HepG2 (cell line): ENCODE data around the gene GLYATL3. TPM values are rescaled to one million over a fixed set of nuclear protein-coding genes. Genes with fewer than 3 reads are reported as not detected.

Experiments used
- ATAC-seq: fragments of 200-7000 bp; cut with Tn5 transposase; 3 replicates; pipeline ENCODE4 v1.9.1; 2020; ENCODE audit warnings: mild to moderate bottlenecking, moderate library complexity
- BruUV-seq: library from RNA; stranded (reverse); fragments of 400-500 nt; replicated peaks from 2 replicates; lab custom pipeline; 2021; lab: Mats Ljungman, UMichigan
- CTCF ChIA-PET: fragments of 300-600 bp; formaldehyde crosslinking; extraction: SDS; loops from one replicate; lab custom pipeline; 2021; ENCODE audit warnings: low total read pairs, inconsistent platforms, low intra/inter-chr PET ratio; lab: Yijun Ruan, JAX
- POLR2A ChIA-PET: fragments of 350-600 bp; sonication (Branson Sonifier 250); formaldehyde crosslinking; loops from one replicate; lab custom pipeline; 2020; ENCODE audit warnings: antibody characterized with exemption, inconsistent platforms; lab: Yijun Ruan, JAX
- DNase-seq: peaks from one replicate; pipeline ENCODE4 v3.0.0-alpha.2; 2015; ENCODE audit warnings: low spot score
- FAIRE-seq: peaks from 3 replicates; lab custom pipeline; 2011; peaks lifted over from hg19 to GRCh38; lab: Jason Lieb, UNC
- H2AFZ ChIP-seq: one replicate; pipeline ENCODE4 v1.6.1; 2011; ENCODE audit warnings: low read length, inconsistent platforms
- H3K27ac ChIP-seq: fragments of 300-600 bp; 3 replicates; pipeline ENCODE4 v1.8.0; 2011; ENCODE audit warnings: mixed run types, mild to moderate bottlenecking, mixed read lengths, low read length, inconsistent platforms; ENCODE audit not compliant: insufficient read depth; ENCODE audit errors: extremely low read length
- H3K27me3 ChIP-seq, 2 experiments: fragments of 200-600 bp in 1 of 2; 2 replicates in 1 of 2; 3 replicates in 1 of 2; pipeline versions ENCODE4 v1.6.0 to v1.8.0; 2011; ENCODE audit warnings: low read length in 2 of 2, mild to moderate bottlenecking in 2 of 2, moderate library complexity in 2 of 2, inconsistent platforms in 1 of 2; ENCODE audit not compliant: insufficient read depth in 2 of 2, control insufficient read depth in 1 of 2
- H3K36me3 ChIP-seq, 2 experiments: fragments of 200-600 bp in 1 of 2; replicated peaks in 1 of 2; 2 replicates in 1 of 2; 3 replicates in 1 of 2; pipeline versions ENCODE4 v1.5.1 to v1.8.0; 2011; ENCODE audit warnings: low read length in 2 of 2, inconsistent platforms in 1 of 2; ENCODE audit not compliant: insufficient read depth in 2 of 2, control insufficient read depth in 1 of 2
- H3K4me1 ChIP-seq: 2 replicates; pipeline ENCODE4 v1.5.1; 2012; ENCODE audit warnings: low read length, inconsistent platforms; ENCODE audit not compliant: insufficient read depth
- H3K4me2 ChIP-seq: 2 replicates; pipeline ENCODE4 v1.6.0; 2011; ENCODE audit warnings: low read depth, low read length, inconsistent platforms
- H3K4me3 ChIP-seq, 3 experiments: fragments of 200-600 bp in 1 of 3; sonication (generic), shearing (Covaris generic) in 1 of 3; replicated peaks in 1 of 3; 2 replicates each; pipeline ENCODE4 v1.5.1; 2011 to 2016; ENCODE audit warnings: low read length in 3 of 3, inconsistent platforms in 2 of 3, low read depth in 2 of 3, mild to moderate bottlenecking in 2 of 3, control low read depth in 1 of 3, mixed read lengths in 1 of 3; ENCODE audit not compliant: insufficient read depth in 1 of 3
- H3K79me2 ChIP-seq: one replicate; pipeline ENCODE4 v1.6.1; 2011; ENCODE audit warnings: low read length, inconsistent platforms; ENCODE audit not compliant: insufficient read depth
- H3K9ac ChIP-seq: 2 replicates; pipeline ENCODE4 v1.6.0; 2011; ENCODE audit warnings: mild to moderate bottlenecking, low read depth, low read length, inconsistent platforms; ENCODE audit not compliant: insufficient read depth
- H3K9me3 ChIP-seq: 2 replicates; pipeline ENCODE4 v1.5.1; 2012; ENCODE audit warnings: mild to moderate bottlenecking, low read length
- H4K20me1 ChIP-seq: 2 replicates; pipeline ENCODE4 v1.6.0; 2011; ENCODE audit warnings: inconsistent platforms, mild to moderate bottlenecking, low read length, moderate library complexity; ENCODE audit not compliant: insufficient read depth
- DR1 ChIP-seq: sonication (generic); formaldehyde crosslinking; IDR thresholded peaks from 2 replicates; pipeline ENCODE4 v1.8.0; 2021; ENCODE audit warnings: mild to moderate bottlenecking, missing genetic modification reagents, inconsistent platforms
- FOXA3 ChIP-seq: IDR thresholded peaks from 2 replicates; pipeline ENCODE4 v1.6.1; 2016; ENCODE audit warnings: missing genetic modification reagents, missing compliant biosample characterization
- FOXM1 ChIP-seq: sonication (generic); formaldehyde crosslinking; IDR thresholded peaks from 2 replicates; pipeline ENCODE4 v1.5.0; 2020; ENCODE audit warnings: missing genetic modification reagents
- MEF2D ChIP-seq: sonication (generic); formaldehyde crosslinking; IDR thresholded peaks from 2 replicates; pipeline ENCODE4 v1.5.1; 2020; ENCODE audit warnings: mild to moderate bottlenecking, missing genetic modification reagents
- MEIS1 ChIP-seq: sonication (generic); formaldehyde crosslinking; IDR thresholded peaks from 2 replicates; pipeline ENCODE4 v1.9.0; 2021; ENCODE audit warnings: mild to moderate bottlenecking, missing genetic modification reagents, moderate library complexity, borderline replicate concordance
- RORA ChIP-seq: sonication (generic); formaldehyde crosslinking; IDR thresholded peaks from 2 replicates; pipeline ENCODE4 v1.5.0; 2020; ENCODE audit warnings: mild to moderate bottlenecking, missing genetic modification reagents, moderate library complexity
- SP4 ChIP-seq: sonication (generic); formaldehyde crosslinking; IDR thresholded peaks from 2 replicates; pipeline ENCODE4 v1.8.1; 2023; ENCODE audit warnings: mild to moderate bottlenecking, missing genetic modification reagents
- SPEN ChIP-seq: sonication (generic); formaldehyde crosslinking; IDR thresholded peaks from 2 replicates; pipeline ENCODE4 v1.5.1; 2020; ENCODE audit warnings: low read depth, mild to moderate bottlenecking, missing genetic modification reagents
- STAT6 ChIP-seq: sonication (generic); formaldehyde crosslinking; IDR thresholded peaks from 2 replicates; pipeline ENCODE4 v1.4.0; 2020; ENCODE audit warnings: missing genetic modification reagents, mild to moderate bottlenecking, borderline replicate concordance
- ZFY ChIP-seq: sonication (generic); formaldehyde crosslinking; IDR thresholded peaks from 2 replicates; pipeline ENCODE4 v1.4.0; 2020; ENCODE audit warnings: missing genetic modification reagents
- ZNF503 ChIP-seq: sonication (generic); formaldehyde crosslinking; IDR thresholded peaks from 2 replicates; pipeline ENCODE4 v1.4.0; 2020; ENCODE audit warnings: missing genetic modification reagents
- ZNF569 ChIP-seq: sonication (generic); formaldehyde crosslinking; IDR thresholded peaks from 2 replicates; pipeline ENCODE4 v1.5.0; 2020; ENCODE audit warnings: mild to moderate bottlenecking, missing genetic modification reagents, moderate library complexity, borderline replicate concordance
- ZNF652 ChIP-seq: IDR thresholded peaks from 2 replicates; pipeline ENCODE4 v1.6.1; 2016; ENCODE audit warnings: low read depth, borderline replicate concordance
- WGBS: methylation state at CpG from one replicate; pipeline ENCODE4 v1.1.6; 2017; ENCODE audit warnings: low lambda C conversion rate; 5-methylcytosine and 5-hydroxymethylcytosine counted together
- in situ Hi-C: cut with HindIII; loops from 2 replicates; pipeline ENCODE4 v1.10.0; 2017; ENCODE audit warnings: low pct_unique_long_range_greater_than_20kb; ENCODE audit not compliant: extremely low pct_ligation_motif_present
- intact Hi-C: fragments of 100-400 bp; cut with micrococcal nuclease; formaldehyde crosslinking; loops from one replicate; pipeline ENCODE4 v1.10.0; 2022; ENCODE audit not compliant: unreplicated experiment
- polyA plus RNA-seq, 8 experiments: library from polyadenylated mRNA; depleted of rRNA in 3 of 8; stranded (reverse) in 7 of 8; unstranded in 1 of 8; fragments of >200 nt; fragmentation: Illumina TruSeq in 4 of 8; extraction: Trizol in 4 of 8; gene quantifications; 2 replicates each; pipeline versions ENCODE4 v1.2.1 to v1.2.3, GENCODE V29; 2011 to 2016; ENCODE audit warnings: low read depth in 4 of 8, missing spikeins in 1 of 8, mixed read lengths in 1 of 8; ENCODE audit not compliant: insufficient read depth in 1 of 8
- total RNA-seq, 5 experiments: library from RNA; depleted of rRNA; stranded (reverse); fragments of >200 nt; fragmentation: Illumina TruSeq; extraction: Trizol; gene quantifications; 2 replicates each; pipeline ENCODE4 v1.2.3, GENCODE V29; 2016; ENCODE audit warnings: low read depth in 1 of 5
- TF ChIP-seq, protein P1 (sequence below): fragments of 450-650 bp; IDR thresholded peaks from 2 replicates; pipeline ENCODE4 v1.6.1; 2017

GLYATL3 gene
- total and polyA plus RNA-seq, 2 of the 13 experiments (the other 11 are each of a cell fraction or from before 2014, with no cell fraction given): 0.05 TPM; not detected in 1

DNA sequence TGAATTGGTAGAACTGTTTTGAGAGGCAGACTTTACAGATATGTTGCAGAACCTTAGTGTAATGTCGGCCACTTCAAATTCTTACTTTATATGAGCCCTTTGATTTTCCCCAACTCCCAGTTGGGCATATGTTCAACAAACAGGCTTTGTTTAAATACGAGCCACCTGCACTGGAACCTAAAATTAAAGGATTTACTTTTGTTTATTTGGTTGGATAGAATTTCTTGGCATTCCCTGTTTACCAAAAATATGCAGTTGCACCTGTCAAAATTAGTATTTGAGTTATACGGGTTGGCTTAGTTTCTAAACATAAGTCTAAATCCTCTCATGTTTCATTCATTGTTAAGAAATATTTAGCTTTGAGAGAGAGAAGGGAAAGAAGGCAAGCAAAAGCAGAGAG is 2.4 kb upstream of the GLYATL3 start:
- no peak for ATAC-seq
- FAIRE-seq: no peak
- H3K4me3 ChIP-seq: no peak overlapping the region
- peaks cover 0 to 4% of the 10 kb centered on the region in 2 experiments; a peak in 4 of 5 replicates for H3K36me3 ChIP-seq
- 92% methylated on average over 3 of the region's 3 CpGs for WGBS
- intact Hi-C loops: no loop called here
- in situ Hi-C loops: no loop called here
- no TSS peak for BruUV-seq
- no peaks in the 10 kb centered on the region for H3K27me3 ChIP-seq
- TF ChIP-seq ZFY (no peak), ZNF503 (CRISPR knock-in tag) (no peak), SP4 (CRISPR knock-in tag) (no peak), FOXM1 (CRISPR knock-in tag) (no peak), ZNF569 (CRISPR knock-in tag) (no peak), RORA (CRISPR knock-in tag) (no peak)
- TF ChIP-seq, all 625 proteins: peak for 0
- DNase-seq: no peak
- Histone ChIP-seq H3K79me2 (no peaks in the 10 kb centered on the region), H4K20me1 (no peaks in the 10 kb centered on the region), H2AFZ (no peak overlapping the region), H3K4me2 (no peak overlapping the region), H3K9ac (no peak overlapping the region), H3K27ac (no peak overlapping the region), H3K9me3 (no peaks in the 10 kb centered on the region), H3K4me1 (no peaks in the 10 kb centered on the region)
- ChIA-PET POLR2A (no interaction called here), CTCF (no interaction called here)

GRCh38 chr6:49499126-49499525 is 597 bp upstream of the GLYATL3 start:
- no peaks in the 10 kb centered on the region for H3K27me3 ChIP-seq
- FAIRE-seq: no peak
- in situ Hi-C loops: no loop called here
- no peaks in the 10 kb centered on the region for H3K4me1 ChIP-seq
- no peak overlapping the region for H2AFZ ChIP-seq
- H3K4me2 ChIP-seq: no peak overlapping the region
- no peak overlapping the region for H3K4me3 ChIP-seq
- H3K9me3 ChIP-seq: no peaks in the 10 kb centered on the region
- no peak for ATAC-seq
- no TSS peak for BruUV-seq
- no peaks in the 10 kb centered on the region; a peak in 1 of 5 replicates for H3K36me3 ChIP-seq
- POLR2A ChIA-PET: no interaction called here
- intact Hi-C loops: no loop called here
- no peaks in the 10 kb centered on the region for H3K79me2 ChIP-seq
- H3K9ac ChIP-seq: no peak overlapping the region
- CTCF ChIA-PET: no interaction called here
- no peaks in the 10 kb centered on the region for H4K20me1 ChIP-seq
- TF ChIP-seq SPEN (CRISPR knock-in tag) (no peak), DR1 (CRISPR knock-in tag) (no peak), MEIS1 (no peak), STAT6 (CRISPR knock-in tag) (no peak), FOXA3 (no peak), MEF2D (CRISPR knock-in tag) (no peak), ZNF652 (no peak)
- TF ChIP-seq, protein P1, sequence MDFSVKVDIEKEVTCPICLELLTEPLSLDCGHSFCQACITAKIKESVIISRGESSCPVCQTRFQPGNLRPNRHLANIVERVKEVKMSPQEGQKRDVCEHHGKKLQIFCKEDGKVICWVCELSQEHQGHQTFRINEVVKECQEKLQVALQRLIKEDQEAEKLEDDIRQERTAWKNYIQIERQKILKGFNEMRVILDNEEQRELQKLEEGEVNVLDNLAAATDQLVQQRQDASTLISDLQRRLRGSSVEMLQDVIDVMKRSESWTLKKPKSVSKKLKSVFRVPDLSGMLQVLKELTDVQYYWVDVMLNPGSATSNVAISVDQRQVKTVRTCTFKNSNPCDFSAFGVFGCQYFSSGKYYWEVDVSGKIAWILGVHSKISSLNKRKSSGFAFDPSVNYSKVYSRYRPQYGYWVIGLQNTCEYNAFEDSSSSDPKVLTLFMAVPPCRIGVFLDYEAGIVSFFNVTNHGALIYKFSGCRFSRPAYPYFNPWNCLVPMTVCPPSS: no peak
- no peak overlapping the region for H3K27ac ChIP-seq
- DNase-seq: no peak
- WGBS: 84% methylated on average over 1 of the region's 1 CpG
